Erythroblast (primary cell): ENCODE data around the gene SLC10A7.

ENCODE experiments used
- GATA1 ChIP-seq: IDR thresholded peaks from 2 replicates; pipeline ENCODE4 v1.6.1; 2011; ENCODE audit warnings: low read depth, mild to moderate bottlenecking, control low read depth, low read length, moderate library complexity
- POLR2A ChIP-seq: IDR thresholded peaks from 2 replicates; pipeline ENCODE4 v1.6.1; 2011; ENCODE audit warnings: mild to moderate bottlenecking, low read length

DNA sequence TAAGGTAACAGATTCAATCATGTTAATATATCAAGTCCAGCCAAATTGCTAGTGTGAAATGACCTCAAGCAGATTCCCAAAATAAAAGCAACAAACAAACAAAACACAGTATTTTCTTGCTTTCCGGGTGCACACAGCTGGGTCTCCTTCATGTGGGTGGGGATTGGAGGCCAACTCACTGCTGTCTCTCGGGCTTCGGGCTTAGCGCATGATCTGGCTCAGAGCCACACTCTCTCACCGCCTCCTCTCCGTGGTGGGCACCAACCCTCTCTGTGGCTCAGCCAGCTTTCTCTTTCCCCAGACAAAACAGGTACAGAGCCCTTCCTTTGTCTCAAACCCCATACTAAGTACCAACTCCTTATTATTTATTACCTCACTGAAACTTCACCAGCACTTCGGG is 310.3 kb downstream of the SLC10A7 start:
- TF ChIP-seq POLR2A (no peak), GATA1 (no peak)
